D721Med (cell line): ENCODE data around the gene DIO1.

Experiments
- DNase-seq: peaks from one replicate; pipeline ENCODE4 v3.0.0; 2011; ENCODE audit warnings: low spot score; ENCODE audit not compliant: insufficient read length
- FAIRE-seq: peaks from 2 replicates; lab custom pipeline; 2011; peaks lifted over from hg19 to GRCh38; lab: Jason Lieb, UNC
- CTCF ChIP-seq: IDR thresholded peaks from 2 replicates; pipeline ENCODE4 v1.5.1; 2012; ENCODE audit warnings: mild to moderate bottlenecking, control low read depth; ENCODE audit not compliant: insufficient read depth; ENCODE audit errors: missing control alignments

The DIO1 gene

GRCh38 chr1:53888681-53889080 is 5.3 kb upstream of the DIO1 start:
- no peak for FAIRE-seq
- TF ChIP-seq CTCF, result no peak
- DNase-seq, result no peak

GRCh38 chr1:53889304-53890298 is 4.4 kb upstream of the DIO1 start, which contains the start of gene YIPF1:
TSS of gene YIPF1 (minus strand) at chr1:53889797. CDS start at chr1:53888937, 860 bp downstream.
- DNase-seq, result peak; percentile 82
- TF ChIP-seq CTCF, result no peak
- FAIRE-seq, result no peak

GRCh38 chr1:53890522-53890941 is 3.5 kb upstream of the DIO1 start:
- DNase-seq (no peak), FAIRE-seq (no peak)
- TF ChIP-seq CTCF, result no peak

GRCh38 chr1:53891018-53891417 is 3.0 kb upstream of the DIO1 start:
- DNase-seq, result no peak
- TF ChIP-seq CTCF, result no peak
- no peak for FAIRE-seq

- FAIRE-seq, result no peak
- no peak for TF ChIP-seq CTCF
Observed at GRCh38 chr1:53891678-53892077, 2.3 kb upstream of the DIO1 start.

GRCh38 chr1:53892911-53893310 is 1.1 kb upstream of the DIO1 start:
- FAIRE-seq, result no peak
- no peak for TF ChIP-seq CTCF
- DNase-seq, result no peak

More at GRCh38 chr1:53891678-53892077, 2.3 kb upstream of the DIO1 start:
- DNase-seq, result no peak

- TF ChIP-seq CTCF, result no peak
- no peak for FAIRE-seq
- no peak for DNase-seq
Observed at GRCh38 chr1:53894644-53895043, 657 bp downstream of the DIO1 start.
